ENCODE results near the gene AK1.
"Not testable (repeated sequence)": the region's sequence is repeated elsewhere in the genome, so short reads cannot be mapped to it uniquely, and the experiment has no call there.

DNA sequence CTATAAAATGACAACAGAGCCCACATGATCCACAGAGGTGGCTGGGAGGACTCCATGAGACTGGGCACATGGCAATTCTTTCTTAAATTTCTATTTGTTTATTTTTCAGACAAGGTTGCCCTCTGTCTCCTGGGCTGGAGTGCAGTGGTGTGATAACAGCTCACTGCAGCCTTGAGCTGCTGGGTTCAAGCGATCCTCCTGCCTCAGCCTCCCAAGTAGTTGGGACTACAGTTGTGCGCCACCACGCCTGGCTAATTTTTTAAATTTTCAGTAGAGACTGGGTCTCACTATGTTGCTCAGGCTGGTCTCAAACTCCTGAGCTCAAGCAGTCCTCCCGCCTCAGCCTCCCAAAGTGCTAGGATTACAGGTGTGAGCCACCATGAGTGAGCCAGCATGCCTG is 31.9 kb downstream of the AK1 start:
- TF ChIP-seq FOS (IDR thresholded peaks at IDR 0.05; ENCODE audit: borderline replicate concordance, insufficient read depth, low read length); POLR2A (IDR thresholded peaks at IDR 0.05; ENCODE audit: low read depth, low read length); EZH2 (IDR thresholded peaks at IDR 0.05; ENCODE audit: borderline replicate concordance, low read depth, low read length, severe bottlenecking); POLR2AphosphoS5 (IDR thresholded peaks at IDR 0.05; ENCODE audit: insufficient read depth, low read depth, low read length); JUN (IDR thresholded peaks at IDR 0.05; ENCODE audit: borderline replicate concordance, insufficient read depth, insufficient read length, low read depth); MYC (IDR thresholded peaks at IDR 0.05; ENCODE audit: low read depth, low read length); GATA2 (IDR thresholded peaks at IDR 0.05; ENCODE audit: insufficient read depth, insufficient read length, low read depth, low read length): not testable (repeated sequence)
- TF ChIP-seq, protein P1, sequence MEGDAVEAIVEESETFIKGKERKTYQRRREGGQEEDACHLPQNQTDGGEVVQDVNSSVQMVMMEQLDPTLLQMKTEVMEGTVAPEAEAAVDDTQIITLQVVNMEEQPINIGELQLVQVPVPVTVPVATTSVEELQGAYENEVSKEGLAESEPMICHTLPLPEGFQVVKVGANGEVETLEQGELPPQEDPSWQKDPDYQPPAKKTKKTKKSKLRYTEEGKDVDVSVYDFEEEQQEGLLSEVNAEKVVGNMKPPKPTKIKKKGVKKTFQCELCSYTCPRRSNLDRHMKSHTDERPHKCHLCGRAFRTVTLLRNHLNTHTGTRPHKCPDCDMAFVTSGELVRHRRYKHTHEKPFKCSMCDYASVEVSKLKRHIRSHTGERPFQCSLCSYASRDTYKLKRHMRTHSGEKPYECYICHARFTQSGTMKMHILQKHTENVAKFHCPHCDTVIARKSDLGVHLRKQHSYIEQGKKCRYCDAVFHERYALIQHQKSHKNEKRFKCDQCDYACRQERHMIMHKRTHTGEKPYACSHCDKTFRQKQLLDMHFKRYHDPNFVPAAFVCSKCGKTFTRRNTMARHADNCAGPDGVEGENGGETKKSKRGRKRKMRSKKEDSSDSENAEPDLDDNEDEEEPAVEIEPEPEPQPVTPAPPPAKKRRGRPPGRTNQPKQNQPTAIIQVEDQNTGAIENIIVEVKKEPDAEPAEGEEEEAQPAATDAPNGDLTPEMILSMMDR (IDR thresholded peaks at IDR 0.05; ENCODE audit: extremely low read depth in 1 of 2, insufficient read depth in 1 of 2, low read depth in 1 of 2, low read length in 2 of 2): not testable (repeated sequence)
- TF ChIP-seq, protein P2, sequence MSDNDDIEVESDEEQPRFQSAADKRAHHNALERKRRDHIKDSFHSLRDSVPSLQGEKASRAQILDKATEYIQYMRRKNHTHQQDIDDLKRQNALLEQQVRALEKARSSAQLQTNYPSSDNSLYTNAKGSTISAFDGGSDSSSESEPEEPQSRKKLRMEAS (IDR thresholded peaks at IDR 0.05; ENCODE audit: insufficient read depth, insufficient read length): not testable (repeated sequence)

All from endothelial cell of umbilical vein (primary cell).